ENCODE measurements around the gene CELF6.

The CELF6 gene

GRCh38 chr15:72319985-72320671 lies at the start of gene CELF6:
CELF6 (minus strand) TSS chr15:72320157; CDS start chr15:72319874, 283 bp downstream.
- DNase-seq = no peak

DNA sequence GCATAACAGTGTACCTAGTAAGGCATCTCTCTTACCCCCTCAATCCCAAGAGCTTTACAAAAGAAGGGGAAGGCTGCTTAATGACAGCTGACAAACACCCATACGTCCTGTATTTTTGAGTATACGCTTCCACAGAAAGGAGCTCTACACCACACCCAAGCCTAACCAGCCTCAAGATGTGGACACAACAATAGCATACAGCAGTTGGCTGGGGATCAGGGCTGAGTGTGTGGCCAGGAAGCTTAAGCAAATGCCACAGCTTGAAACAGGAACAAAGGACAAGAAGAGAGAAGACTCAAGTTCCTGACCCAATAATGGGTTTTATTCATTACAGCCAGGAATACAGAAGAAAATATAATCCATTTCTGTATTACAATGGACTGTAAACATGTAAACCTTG lies 48.9 kb upstream of the CELF6 start:
- DNase-seq = peak; percentile 71

GRCh38 chr15:72368325-72368724 lies 48.4 kb upstream of the CELF6 start:
- peak; percentile 57 for DNase-seq

DNA sequence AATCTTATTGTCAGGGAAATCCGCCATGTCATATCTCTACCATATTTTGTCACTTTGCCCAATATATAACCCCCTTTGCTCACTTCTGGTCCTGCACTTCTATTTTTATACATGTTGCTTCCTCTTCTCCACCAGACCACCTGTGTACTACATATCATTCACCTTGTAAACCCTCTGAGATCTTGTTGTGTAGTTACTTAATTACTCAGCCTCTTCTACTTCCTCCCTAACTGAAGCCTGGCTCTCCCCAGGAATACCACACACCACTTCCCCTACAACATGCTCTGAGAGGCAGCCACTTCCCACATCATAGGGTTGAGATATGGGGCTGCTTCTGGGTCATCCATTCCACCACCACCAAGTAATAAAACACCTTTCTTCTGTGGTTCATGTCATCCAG lies 45.9 kb upstream of the CELF6 start:
- DNase-seq = peak; percentile 97

- DNase-seq = no peak
These were observed 41.2 kb upstream of the CELF6 start for GRCh38 chr15:72361176-72361575.

GRCh38 chr15:72358650-72359171 lies 38.8 kb upstream of the CELF6 start:
- no peak for DNase-seq

DNA sequence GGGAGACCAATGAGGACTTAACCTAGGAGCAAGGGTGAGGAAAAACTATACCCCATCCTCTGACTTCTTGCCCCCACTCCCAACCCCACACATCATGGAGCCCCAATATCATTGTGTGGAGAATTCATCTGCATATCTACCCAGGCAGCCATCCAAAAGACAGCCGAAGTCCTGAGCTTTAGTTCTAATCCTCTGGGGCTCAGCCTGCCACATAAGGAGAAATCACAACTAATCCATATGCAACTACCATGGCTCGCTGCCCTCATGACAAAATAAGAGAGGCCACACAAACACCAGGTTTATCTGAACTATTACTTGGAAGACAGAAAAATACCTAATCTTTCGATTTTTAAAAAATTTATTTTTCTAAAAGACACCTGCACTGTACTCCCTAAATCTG lies 38.2 kb upstream of the CELF6 start:
- no peak for DNase-seq

DNA sequence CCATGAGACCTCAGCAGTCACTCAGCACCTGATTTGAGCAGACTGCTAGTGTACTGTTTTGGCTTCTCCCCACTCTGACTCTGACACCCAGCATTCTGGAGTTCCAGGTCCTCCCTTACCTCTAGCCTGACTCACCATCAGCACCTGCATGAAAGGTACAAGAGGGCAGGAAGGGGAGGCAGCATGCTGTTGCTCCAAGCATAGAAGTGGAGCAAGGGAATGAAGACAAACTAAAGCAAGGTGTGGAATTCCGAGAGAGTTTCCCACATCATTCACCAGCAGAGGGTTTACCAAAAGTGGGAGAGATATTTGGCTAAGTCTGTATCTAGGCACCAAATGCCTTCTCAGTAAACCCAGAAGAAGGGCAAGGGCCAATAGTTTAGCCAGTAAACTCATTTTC lies 34.5 kb upstream of the CELF6 start:
- DNase-seq = no peak

DNA sequence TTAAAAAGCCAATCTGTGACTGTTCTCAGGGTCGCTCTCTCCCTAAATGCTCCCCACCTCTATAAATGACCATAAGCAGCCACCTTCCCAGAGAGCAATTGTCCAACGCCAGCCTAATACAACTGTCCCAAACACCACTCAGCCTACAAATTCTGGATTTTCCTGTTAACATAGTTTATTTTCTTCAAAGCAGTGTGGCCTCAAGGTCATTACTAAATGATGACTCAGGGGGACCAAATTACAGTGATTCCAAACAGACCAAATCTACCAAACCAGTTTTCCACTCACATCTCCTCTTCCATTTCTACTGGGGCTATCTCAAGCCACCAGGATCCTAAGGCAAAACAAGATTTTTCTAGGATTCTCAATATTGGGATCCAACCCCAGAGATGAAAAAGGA lies 33.3 kb upstream of the CELF6 start:
- DNase-seq = no peak

- DNase-seq = no peak
These were observed 25.8 kb upstream of the CELF6 start for GRCh38 chr15:72345806-72346205.

- DNase-seq = no peak
These were observed 25.3 kb upstream of the CELF6 start for GRCh38 chr15:72345280-72345679.

DNA sequence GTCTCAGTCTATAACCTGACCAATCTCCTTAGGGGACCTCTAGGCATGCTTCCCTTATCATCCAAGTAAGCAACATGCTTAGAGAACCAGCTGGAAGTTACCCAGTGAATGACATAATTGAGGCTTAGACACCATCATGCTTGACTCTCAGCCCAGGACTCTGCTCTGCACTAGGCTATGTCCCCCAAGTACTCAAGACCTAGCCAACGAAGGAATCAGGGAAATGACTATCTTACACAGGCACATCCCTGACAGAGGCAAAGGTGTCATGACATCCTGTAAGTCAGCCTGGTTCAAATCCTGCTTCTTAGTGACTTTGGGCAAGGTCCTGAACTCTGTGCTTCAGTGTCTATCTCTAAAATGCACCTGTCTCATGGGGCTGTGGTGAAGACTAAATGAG lies 24.6 kb upstream of the CELF6 start:
- no peak for DNase-seq

DNA sequence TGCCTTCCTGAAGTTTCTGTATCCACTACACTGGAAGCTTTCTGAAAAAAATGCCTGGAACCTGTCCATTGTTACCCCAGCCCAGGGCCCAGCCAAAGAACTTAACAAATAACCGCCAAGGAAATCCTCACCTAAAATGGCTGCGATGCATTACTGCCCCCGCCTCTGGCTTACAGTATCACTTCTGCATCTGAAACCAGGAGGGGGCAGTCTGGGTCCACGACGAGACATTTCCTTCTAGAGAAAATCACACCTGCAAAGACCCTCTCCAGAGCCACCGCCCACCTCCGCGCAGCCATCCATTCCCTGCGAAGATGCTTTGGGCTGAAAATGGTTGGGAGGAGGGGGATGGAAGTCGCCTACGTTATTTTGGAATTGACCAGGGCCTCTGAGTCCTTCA lies 22.4 kb upstream of the CELF6 start:
- no peak for DNase-seq

GRCh38 chr15:72341361-72341760 lies 21.4 kb upstream of the CELF6 start:
- no peak for DNase-seq

GRCh38 chr15:72340366-72340765 lies 20.4 kb upstream of the CELF6 start:
- no peak for DNase-seq

- peak; percentile 73 for DNase-seq
These were observed 19.8 kb upstream of the CELF6 start for GRCh38 chr15:72339777-72340177.

GRCh38 chr15:72338617-72339321 lies 18.8 kb upstream of the CELF6 start:
- DNase-seq = no peak

DNA sequence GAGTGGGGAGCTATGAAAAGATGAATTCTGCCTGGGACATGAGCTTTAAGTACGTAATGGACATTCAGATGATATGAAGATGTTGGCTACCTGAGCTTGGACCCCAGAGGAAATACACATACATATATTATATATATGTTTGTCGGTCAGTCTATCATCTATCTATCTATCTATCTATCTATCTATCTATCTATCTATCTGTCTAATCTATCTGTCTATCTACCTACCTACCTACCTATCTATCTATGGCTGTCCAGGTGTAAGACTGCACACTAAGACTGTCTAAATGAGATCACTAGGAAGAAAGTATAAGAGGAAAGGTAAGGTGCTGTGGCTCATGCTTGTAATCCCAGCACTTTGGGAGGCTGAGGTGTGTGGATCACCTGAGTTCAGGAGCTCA lies 18.2 kb upstream of the CELF6 start:
- no peak for DNase-seq

DNA sequence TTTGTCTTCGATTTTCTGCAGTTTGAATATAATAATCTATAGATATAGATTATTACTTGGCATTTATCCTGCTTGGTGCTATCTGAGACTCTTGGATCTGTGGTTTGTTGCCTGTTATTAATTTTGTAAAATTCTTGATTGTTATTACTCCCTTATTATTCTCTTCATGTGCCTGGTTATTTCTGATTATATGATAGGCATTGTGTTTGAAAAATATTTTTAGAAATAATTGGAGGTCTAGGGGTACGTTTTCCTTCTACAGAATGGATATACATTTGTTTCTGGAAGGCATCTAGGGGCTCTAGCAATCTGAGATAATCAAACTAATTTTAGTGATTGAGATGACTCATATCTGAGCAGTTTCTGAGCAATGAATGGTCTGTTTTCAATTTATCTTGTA lies 14.9 kb upstream of the CELF6 start:
- DNase-seq = no peak

DNA sequence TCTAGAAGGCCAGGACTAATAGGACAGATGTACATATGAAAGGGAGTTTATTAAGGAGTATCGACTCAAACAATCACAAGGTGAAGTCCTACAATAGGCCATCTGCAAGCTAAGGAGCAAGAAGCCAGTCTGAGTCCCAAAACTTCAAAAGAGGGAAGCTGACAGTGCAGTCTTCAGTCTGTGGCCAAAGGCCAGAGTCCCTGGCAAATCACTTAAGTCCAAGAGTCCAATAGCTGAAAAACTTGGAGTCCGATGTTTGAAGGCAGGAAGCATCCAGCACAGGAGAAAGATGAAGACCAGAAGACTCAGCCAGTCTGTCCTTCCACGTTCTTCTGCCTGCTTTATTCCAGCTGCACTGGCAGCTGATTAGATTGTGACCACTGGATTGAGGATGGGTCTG lies 11.1 kb upstream of the CELF6 start:
- no peak for DNase-seq

DNA sequence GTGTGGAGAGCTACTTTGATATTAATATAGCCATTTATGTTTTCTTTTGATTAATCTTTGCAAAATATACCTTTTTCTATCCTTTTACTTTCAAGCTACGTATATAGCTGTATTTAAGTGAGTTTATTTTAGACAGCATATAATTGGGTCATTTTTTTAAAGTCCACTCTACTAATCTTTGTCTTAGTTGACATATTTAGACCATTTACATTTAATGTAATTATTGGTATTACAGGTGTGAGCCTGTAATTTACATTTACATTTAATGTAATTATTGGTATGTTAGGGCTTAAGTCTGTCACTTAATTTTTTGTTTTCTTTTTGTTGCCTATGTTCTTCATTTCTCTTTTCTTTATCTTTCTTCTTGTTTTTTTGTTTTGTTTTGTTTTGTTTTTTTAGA lies 3.8 kb upstream of the CELF6 start:
- no peak for DNase-seq

GRCh38 chr15:72319360-72319984 lies 485 bp downstream of the CELF6 start:
- DNase-seq = no peak

DNA sequence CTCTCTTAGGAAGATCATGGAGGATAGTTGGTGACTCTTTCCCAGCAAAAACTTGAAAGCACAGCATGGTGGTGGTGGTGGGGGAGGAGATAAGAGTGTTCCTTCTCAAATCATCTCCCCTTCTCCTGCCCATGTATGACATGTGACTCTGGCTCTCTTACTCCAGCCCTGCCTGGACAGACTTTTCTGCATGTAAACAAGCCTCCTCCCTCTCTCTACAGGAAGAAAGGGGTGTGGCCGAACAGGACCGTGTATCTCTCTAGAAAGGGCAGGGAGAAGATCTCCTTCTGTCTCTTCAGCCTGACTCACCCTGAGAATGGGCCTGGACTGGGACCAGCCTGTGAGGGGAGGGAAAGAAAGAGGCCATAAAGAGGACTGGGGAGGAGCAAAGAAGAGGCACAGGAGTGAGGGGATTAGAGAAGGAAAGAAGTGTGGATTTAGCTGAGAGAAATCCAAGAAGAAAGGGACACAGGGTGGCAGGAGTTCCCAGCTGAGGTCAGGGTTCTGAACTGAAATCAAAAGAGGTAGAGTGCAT lies 1.5 kb downstream of the CELF6 start:
- DNase-seq = no peak

Data from GF-D8 (cell line).